A549 (cell line): ENCODE measurements around the gene ARHGDIA. TPM values are rescaled to one million over a fixed set of nuclear protein-coding genes. Genes with fewer than 3 reads are reported as not detected.

Source experiments
- ATAC-seq, 2 experiments: fragments of 200-7000 bp in 1 of 2; fragments of >200 bp in 1 of 2; cut with Nextera tagmentation in 1 of 2; cut with Tn5 transposase in 1 of 2; 3 replicates each; pipeline versions ENCODE4 v1.8.0 to v1.9.1; 2018 to 2020; ENCODE audit warnings: mild to moderate bottlenecking in 1 of 2, moderate library complexity in 1 of 2
- CTCF ChIA-PET: fragments of 300-600 bp; sonication (Branson Sonifier 250); formaldehyde crosslinking; extraction: SDS; loops from one replicate; lab custom pipeline; 2021; ENCODE audit warnings: antibody characterized with exemption, inconsistent platforms; lab: Yijun Ruan, JAX
- POLR2A ChIA-PET: fragments of 350-600 bp; formaldehyde crosslinking; extraction: SDS; loops from one replicate; lab custom pipeline; 2021; ENCODE audit warnings: antibody characterized with exemption, inconsistent platforms; lab: Yijun Ruan, JAX
- DNase-seq, 2 experiments: peaks; one replicate each; pipeline versions ENCODE4 v3.0.0 to v3.0.0-alpha.2; 2011 to 2016; ENCODE audit warnings: low read depth in 1 of 2, low spot score in 1 of 2
- FAIRE-seq: peaks from 2 replicates; lab custom pipeline; 2011; peaks lifted over from hg19 to GRCh38; lab: Jason Lieb, UNC
- H3K27ac ChIP-seq, 2 experiments: fragments of >200 bp; sonication (Bioruptor Twin); formaldehyde crosslinking; 3 replicates each; pipeline ENCODE4 v1.5.1; 2016 to 2017
- H3K4me1 ChIP-seq: fragments of >200 bp; sonication (Bioruptor Twin); formaldehyde crosslinking; 3 replicates; pipeline ENCODE4 v1.6.1; 2016
- H3K4me2 ChIP-seq: fragments of >200 bp; sonication (Bioruptor Twin); formaldehyde crosslinking; 3 replicates; pipeline ENCODE4 v1.6.1; 2016
- H3K4me3 ChIP-seq: fragments of >200 bp; sonication (Bioruptor Twin); formaldehyde crosslinking; 3 replicates; pipeline ENCODE4 v1.5.1; 2016
- H3K9me3 ChIP-seq: fragments of >200 bp; sonication (Bioruptor Twin); formaldehyde crosslinking; 3 replicates; pipeline ENCODE4 v1.6.1; 2016
- CBX2 ChIP-seq: fragments of 200-600 bp; sonication (generic); IDR thresholded peaks from 2 replicates; pipeline ENCODE4 v1.6.1; 2016; ENCODE audit warnings: low read depth, mild to moderate bottlenecking, borderline replicate concordance
- FOSB ChIP-seq: fragments of 250-450 bp; sonication (Bioruptor Pico); IDR thresholded peaks from 2 replicates; pipeline ENCODE4 v1.5.0; 2020; ENCODE audit warnings: mild to moderate bottlenecking, moderate library complexity
- FOXS1 ChIP-seq: fragments of 250-450 bp; sonication (Bioruptor Pico); IDR thresholded peaks from 2 replicates; pipeline ENCODE4 v1.5.0; 2020; ENCODE audit warnings: mild to moderate bottlenecking, moderate library complexity
- HDAC2 ChIP-seq: fragments of 200-600 bp; sonication (generic); IDR thresholded peaks from 2 replicates; pipeline ENCODE4 v1.6.1; 2016
- KDM5A ChIP-seq: fragments of 200-600 bp; sonication (generic); IDR thresholded peaks from 2 replicates; pipeline ENCODE4 v1.6.1; 2016; ENCODE audit warnings: antibody characterized with exemption, mild to moderate bottlenecking
- MAZ ChIP-seq: fragments of 150-350 bp; IDR thresholded peaks from 2 replicates; pipeline ENCODE4 v1.6.1; 2014; ENCODE audit warnings: antibody characterized with exemption, low read depth, low read length, borderline replicate concordance
- NFE2L2 ChIP-seq: fragments of 150-350 bp; conservative IDR thresholded peaks from 2 replicates; pipeline ENCODE4 v1.6.1; 2014; ENCODE audit warnings: low read length
- PHF8 ChIP-seq: fragments of 200-600 bp; sonication (generic); IDR thresholded peaks from 2 replicates; pipeline ENCODE4 v1.6.1; 2016; ENCODE audit warnings: low read depth, mild to moderate bottlenecking, antibody characterized with exemption, moderate library complexity, borderline replicate concordance
- POLR2AphosphoS2 ChIP-seq: conservative IDR thresholded peaks from 2 replicates; pipeline ENCODE4 v1.6.1; 2012; ENCODE audit warnings: low read length, improper control_type of control experiment, inconsistent platforms
- RARB ChIP-seq: fragments of 250-450 bp; sonication (Bioruptor Pico); IDR thresholded peaks from 2 replicates; pipeline ENCODE4 v1.8.0; 2021; ENCODE audit warnings: mild to moderate bottlenecking, moderate library complexity
- RFX5 ChIP-seq: fragments of 450-650 bp; IDR thresholded peaks from 2 replicates; pipeline ENCODE4 v1.7.1; 2014; ENCODE audit warnings: antibody characterized with exemption, mild to moderate bottlenecking, moderate library complexity
- WGBS: methylation state at CpG from one replicate; pipeline ENCODE4 v1.1.6; 2017; ENCODE audit errors: missing lambda C conversion rate; 5-methylcytosine and 5-hydroxymethylcytosine counted together
- polyA plus RNA-seq, 4 experiments: library from polyadenylated mRNA; depleted of rRNA in 3 of 4; stranded (reverse); fragments of >200 nt; fragmentation: RNase III in 1 of 4; extraction: RNeasy Plus Mini Kit Qiagen cat#74134 plus additional on column Dnase treatment in 1 of 4; gene quantifications; 2 replicates in 3 of 4; 3 replicates in 1 of 4; pipeline ENCODE4 v1.2.3, GENCODE V29; 2011 to 2017
- TF ChIP-seq, protein P1 (sequence below): fragments of >200 bp; sonication (Bioruptor Twin); formaldehyde crosslinking; IDR thresholded peaks from 2 replicates; pipeline ENCODE4 v1.6.1; 2016
- TF ChIP-seq, protein P2 (sequence below): fragments of 250-450 bp; sonication (Bioruptor Pico); IDR thresholded peaks from 2 replicates; pipeline ENCODE4 v1.5.0; 2020; ENCODE audit warnings: low read depth, mild to moderate bottlenecking, moderate library complexity

Gene ARHGDIA
- polyA plus RNA-seq, 2 of the 4 experiments (the other 2 are of a cell fraction): 64.0 to 503 TPM

DNA sequence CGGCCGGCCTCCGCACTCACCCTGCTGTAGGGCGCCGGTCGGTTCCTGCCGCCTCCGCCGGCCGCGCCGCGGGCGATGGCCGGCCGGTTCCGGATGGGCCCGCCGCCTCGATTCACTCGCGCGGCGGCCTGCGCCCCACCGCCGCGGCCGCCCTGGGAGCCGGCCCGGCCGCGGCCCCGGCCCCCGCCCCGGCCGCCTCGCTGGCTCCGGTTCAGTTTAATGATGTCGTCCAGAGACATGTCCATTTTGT lies 20.1 kb upstream of the ARHGDIA start (continued):
- TF ChIP-seq HDAC2: no peak

DNA sequence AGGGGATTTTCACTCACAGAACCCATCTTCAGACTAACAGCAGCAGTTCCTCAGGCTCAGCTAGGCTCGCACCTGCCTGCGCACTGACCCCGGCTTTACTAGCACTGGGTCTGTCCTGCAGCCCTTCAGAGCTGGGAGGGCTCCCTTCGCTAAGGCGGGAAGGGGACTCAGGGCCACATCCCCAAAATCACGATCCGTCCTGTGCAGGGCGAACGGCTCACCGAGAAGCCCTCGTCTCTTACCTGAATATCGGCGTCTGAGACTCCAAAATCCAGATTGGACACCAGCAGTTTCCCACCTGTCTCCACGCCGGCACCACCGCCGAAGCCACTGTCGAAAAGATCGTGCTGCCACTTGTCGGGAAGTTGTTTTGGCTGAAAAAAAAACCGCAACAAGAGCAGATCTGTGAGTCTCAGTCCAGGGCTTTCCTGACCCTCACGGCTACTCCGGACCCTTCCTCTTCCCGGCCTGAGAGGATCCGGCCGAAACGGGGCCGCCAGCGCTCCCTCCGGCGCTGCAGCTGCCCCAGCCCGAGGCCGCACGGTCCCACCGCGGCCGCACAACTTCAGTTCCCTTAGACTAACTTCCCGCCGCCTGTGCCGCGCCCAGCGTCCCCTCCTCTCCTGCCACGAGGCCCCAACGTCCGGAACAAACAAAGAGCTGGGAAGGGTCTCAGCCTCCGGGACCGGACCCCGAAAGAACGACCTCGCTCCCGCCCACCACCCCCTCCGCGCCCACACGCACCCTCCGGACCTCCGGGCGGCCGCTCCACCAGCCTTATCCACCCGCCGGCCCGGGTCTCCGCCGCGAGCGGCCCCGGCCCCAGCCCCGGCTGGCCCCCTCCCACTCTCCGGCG lies 19.5 kb upstream of the ARHGDIA start:
- DNase-seq (no peak), FAIRE-seq (no peak), ATAC-seq (no peak)
- Histone ChIP-seq H3K9me3 (no peaks in the 10 kb centered on the region), H3K4me3 (peak overlapping the region; percentile 90), H3K27ac (peak overlapping the region; percentile 94 to 98), H3K4me1 (peaks cover 27% of the 10 kb centered on the region), H3K4me2 (peak overlapping the region; percentile 99)
- CTCF ChIA-PET: interaction anchor here (1.4 to 2.4 kb wide), 3 partner anchors 37 to 69 kb away, joined by 3 to 7 read pairs (median 3); partner anchors contain the start of gene MAFG
- POLR2A ChIA-PET: no interaction called here
- no peak for TF ChIP-seq RFX5
- TF ChIP-seq KDM5A: peak; percentile 19; the same call in 1 of the 2 replicates
- 6% methylated on average over 44 of the region's 69 CpGs for WGBS

DNA sequence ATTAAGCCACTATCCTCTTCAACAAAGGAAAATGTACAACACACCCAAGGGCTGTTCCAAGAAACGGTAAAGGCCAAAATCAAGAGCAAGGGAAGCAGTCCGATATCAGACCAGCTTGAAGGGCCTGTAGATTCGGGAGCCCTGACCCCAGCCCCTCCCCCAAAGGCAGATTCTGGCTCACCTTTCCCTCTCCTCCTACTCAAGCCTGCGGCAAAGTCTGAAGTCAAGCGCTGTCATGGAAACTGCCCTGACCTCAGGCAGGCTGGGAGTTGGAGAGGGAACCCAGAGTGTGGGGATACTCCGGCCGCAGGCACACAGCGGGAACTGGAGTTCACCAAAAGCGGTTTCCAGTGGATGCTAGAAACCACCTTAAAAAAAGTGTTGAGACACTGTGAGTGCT lies 18.5 kb upstream of the ARHGDIA start:
- FAIRE-seq: no peak
- peak overlapping the region; percentile 90; the same call in 2 of the 3 replicates for H3K4me3 ChIP-seq
- H3K4me2 ChIP-seq: peak overlapping the region; percentile 99
- POLR2A ChIA-PET: no interaction called here
- no peak for ATAC-seq
- no peak for TF ChIP-seq MAZ
- H3K9me3 ChIP-seq: no peaks in the 10 kb centered on the region
- H3K27ac ChIP-seq: no peak overlapping the region
- no peak for DNase-seq
- CTCF ChIA-PET: interaction anchor here (1.4 to 2.4 kb wide), 3 partner anchors 38 to 70 kb away, joined by 3 to 7 read pairs (median 3); partner anchors contain the start of gene MAFG
- 91% methylated on average over 9 of the region's 9 CpGs for WGBS
- H3K4me1 ChIP-seq: peaks cover 27% of the 10 kb centered on the region

DNA sequence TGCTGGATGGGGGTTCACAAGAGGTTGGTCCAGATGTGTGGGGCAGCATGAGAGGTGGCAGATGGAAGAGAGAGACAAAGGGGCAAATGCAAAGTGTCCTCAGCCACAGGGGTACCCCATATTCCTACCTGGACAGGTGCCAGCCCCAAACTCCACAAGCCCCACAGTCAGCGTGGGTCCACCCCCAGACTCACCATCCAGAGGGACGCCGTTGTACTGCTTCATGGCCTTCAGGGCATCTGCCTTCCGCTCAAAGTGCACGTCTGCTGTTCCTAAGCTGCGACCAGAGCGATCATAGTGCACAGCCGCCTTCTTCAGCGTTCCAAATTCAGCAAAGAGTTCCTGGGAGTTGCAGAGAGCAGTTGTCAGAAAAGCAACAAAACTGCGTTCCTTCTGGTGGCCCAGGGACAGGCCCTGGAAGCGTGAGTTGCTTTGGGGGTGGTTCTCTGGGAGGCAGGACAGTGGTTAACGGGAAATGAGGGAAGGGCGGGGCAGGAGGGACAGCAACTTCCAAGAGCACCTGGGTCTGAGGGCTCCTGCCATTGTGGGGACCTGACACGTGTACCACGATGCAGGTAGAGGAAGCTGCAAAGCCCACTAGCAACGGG lies 18.0 kb upstream of the ARHGDIA start:
- H3K4me3 ChIP-seq: no peak overlapping the region; the same call in 2 of the 3 replicates
- ChIA-PET CTCF (interaction anchor here (1.6 to 11.2 kb wide), 3 partner anchors 18 to 70 kb away, joined by 3 to 126 read pairs (median 7); partner anchors contain the start of genes ARHGDIA and MAFG), POLR2A (interaction anchor here (1.4 kb wide), 1 partner anchor 10 kb away, joined by 3 read pairs; no protein-coding TSS in a partner anchor)
- FAIRE-seq (no peak), ATAC-seq (no peak), DNase-seq (no peak)
- no peaks in the 10 kb centered on the region for H3K9me3 ChIP-seq
- peaks cover 27% of the 10 kb centered on the region for H3K4me1 ChIP-seq
- H3K27ac ChIP-seq: no peak overlapping the region
- H3K4me2 ChIP-seq: peak overlapping the region; percentile 99
- TF ChIP-seq, protein P1, sequence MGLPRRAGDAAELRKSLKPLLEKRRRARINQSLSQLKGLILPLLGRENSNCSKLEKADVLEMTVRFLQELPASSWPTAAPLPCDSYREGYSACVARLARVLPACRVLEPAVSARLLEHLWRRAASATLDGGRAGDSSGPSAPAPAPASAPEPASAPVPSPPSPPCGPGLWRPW: no peak
- no peak for TF ChIP-seq RARB (CRISPR knock-in tag)
- no peak for TF ChIP-seq NFE2L2
- no peak for TF ChIP-seq PHF8
- TF ChIP-seq CBX2: no peak
- TF ChIP-seq POLR2AphosphoS2: no peak
- no peak for TF ChIP-seq RFX5
- no peak for TF ChIP-seq KDM5A
- TF ChIP-seq, protein P2, sequence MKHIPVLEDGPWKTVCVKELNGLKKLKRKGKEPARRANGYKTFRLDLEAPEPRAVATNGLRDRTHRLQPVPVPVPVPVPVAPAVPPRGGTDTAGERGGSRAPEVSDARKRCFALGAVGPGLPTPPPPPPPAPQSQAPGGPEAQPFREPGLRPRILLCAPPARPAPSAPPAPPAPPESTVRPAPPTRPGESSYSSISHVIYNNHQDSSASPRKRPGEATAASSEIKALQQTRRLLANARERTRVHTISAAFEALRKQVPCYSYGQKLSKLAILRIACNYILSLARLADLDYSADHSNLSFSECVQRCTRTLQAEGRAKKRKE (CRISPR knock-in tag): no peak
- no peak for TF ChIP-seq FOSB (CRISPR knock-in tag)
- no peak for TF ChIP-seq FOXS1 (CRISPR knock-in tag)
- WGBS: 95% methylated on average over 16 of the region's 16 CpGs
